NCI-H1048 (cell line): ENCODE data around the gene VAV2.
"Not testable (repeated sequence)": the region's sequence is repeated elsewhere in the genome, so short reads cannot be mapped to it uniquely, and the experiment has no call there.

ENCODE experiments used
- DNase-seq: peaks from one replicate; lab custom pipeline; 2025; lab: John Stamatoyannopoulos, UW

The VAV2 gene

GRCh38 chr9:133916159-133916541 is 76.0 kb downstream of the VAV2 start:
- no peak for DNase-seq

DNA sequence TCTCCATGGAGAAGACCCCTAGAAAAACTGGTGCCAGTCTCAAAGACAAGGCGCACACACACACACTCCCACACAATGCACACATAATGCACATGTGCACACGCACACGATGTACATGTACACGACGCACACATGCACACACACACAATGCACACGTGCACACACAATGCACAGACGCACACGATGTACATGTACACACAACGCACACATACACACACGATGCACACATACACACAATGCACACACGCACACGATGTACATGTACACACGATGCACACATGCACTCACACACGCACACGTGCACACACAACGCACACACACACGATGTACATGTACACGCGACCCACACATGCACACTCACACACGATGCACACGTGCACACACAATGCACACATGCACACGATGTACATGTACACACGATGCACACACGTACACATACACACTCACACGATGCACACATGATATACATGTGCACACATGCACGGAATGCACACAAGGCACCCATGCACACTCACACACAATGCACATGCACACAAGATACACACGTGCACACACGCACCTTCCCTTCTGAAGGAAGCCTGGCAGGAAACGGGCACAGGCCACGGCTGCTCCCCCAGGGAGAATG is 76.5 kb downstream of the VAV2 start:
- no peak for DNase-seq

- DNase-seq: no peak
Measured at GRCh38 chr9:133914442-133915342, 77.4 kb downstream of the VAV2 start.

- DNase-seq: no peak
Measured at GRCh38 chr9:133913571-133914369, 78.4 kb downstream of the VAV2 start.

DNA sequence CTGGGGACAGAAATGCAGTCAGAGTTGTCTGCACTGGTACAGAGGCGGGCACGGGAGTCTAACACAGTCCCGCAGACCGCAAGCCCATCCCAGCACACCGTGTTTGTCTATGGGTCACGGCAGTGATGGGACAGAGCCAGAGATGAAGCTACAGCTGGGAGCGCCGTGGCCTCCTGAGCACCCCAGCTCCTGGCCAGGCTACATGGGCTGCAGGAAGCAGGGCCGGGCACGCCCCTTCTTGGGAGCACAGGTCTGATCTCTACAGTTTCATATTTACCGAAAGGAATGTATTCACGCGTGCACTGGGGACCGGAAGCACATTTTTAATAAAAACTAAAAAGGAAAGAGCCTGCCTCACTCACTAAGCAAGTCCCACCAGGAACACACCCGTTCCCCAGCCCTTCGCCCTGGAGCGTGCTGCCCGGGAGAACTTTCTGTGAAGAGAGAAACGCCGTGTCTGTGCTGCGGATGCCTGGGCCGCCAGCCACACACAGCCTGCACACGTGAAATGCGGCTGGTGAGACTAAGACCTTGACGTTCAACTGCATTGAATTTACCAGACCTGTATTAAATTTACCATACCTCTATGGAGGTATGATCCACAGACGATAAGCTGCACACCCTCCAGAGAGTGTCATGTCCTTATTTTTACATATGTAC is 81.1 kb downstream of the VAV2 start:
- no peak for DNase-seq

- DNase-seq: no peak
Measured at GRCh38 chr9:133906932-133907910, 84.9 kb downstream of the VAV2 start.

- no peak for DNase-seq
Measured at GRCh38 chr9:133906218-133906617, 85.9 kb downstream of the VAV2 start.

- no peak for DNase-seq
Measured at GRCh38 chr9:133905493-133905892, 86.6 kb downstream of the VAV2 start.

GRCh38 chr9:133904346-133905090 is 87.6 kb downstream of the VAV2 start:
- no peak for DNase-seq

DNA sequence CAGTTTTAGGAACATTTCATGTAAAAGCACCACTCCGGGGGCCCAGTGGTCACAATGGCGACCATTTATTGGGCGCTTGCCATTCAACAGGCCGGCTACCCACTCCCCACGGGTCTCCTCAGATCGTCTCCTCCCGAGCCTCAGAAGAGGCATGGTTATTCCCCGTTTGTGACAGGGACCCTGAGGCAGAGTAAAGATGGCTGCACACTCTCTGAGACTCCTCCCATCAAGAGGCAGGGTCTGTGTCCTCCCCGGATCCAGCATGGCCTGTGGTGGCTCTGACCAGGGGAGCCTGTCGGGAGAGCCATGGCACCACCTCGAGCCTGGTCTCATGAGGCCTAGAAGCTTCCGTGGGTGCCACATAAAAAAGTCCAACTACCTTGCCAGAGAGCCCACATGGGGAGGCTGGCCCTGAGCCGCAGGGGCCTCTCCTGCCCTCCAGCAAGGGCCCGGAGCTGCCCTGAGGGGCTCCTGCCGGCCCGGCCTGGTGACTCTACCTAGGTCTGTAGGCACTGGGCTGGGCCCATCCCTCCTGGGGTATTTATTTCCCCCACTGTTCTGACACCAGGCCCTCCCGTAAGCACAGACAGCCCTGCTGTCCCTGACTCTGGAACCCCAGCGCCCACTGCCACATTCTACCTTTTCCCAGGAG is 90.8 kb downstream of the VAV2 start:
- no peak for DNase-seq

- DNase-seq: no peak
Measured at GRCh38 chr9:133897675-133898074, 94.4 kb downstream of the VAV2 start.

GRCh38 chr9:133896007-133896406 is 96.1 kb downstream of the VAV2 start:
- DNase-seq: not testable (repeated sequence)

- no peak for DNase-seq
Measured at GRCh38 chr9:133895335-133895734, 96.8 kb downstream of the VAV2 start.

GRCh38 chr9:133894377-133895321 is 97.5 kb downstream of the VAV2 start:
- no peak for DNase-seq

DNA sequence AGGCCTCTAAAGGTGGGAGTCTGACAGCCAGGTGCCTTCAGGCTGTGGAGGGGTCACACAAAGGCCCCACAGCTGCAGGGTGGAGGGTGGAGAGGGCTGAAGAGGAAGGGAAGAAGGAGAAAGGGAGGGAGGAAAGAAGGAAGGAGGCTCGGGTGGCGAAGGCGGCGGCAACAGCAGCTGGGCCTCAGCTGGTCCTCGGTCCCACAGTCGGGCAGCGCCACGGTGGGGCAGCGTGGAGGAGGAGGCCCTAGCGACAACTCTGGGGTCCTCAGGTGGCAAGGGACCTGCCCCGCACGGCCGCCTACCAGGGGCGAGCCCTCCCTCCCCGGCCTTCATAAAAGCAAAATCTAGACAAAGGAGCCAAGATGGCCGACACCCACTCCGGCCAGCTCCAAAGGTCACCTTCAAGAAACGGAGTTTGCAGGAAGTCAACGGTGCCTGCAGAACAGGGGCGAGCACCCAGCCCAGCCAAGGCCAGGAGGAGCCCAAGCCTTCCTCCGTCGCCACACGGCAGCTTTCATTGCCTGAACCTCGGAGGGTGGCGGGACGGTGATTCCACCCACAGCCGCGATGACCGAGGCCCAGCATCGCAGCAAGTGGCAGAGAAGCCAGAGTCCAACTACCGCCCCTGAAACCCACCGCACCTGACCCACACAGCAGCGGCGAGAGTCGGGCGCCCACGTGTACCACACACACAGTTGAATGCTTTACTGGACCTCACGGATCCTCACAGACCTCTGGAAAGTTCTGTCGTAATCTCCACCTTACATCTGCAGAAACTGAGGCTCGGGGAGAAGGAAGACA is 98.7 kb downstream of the VAV2 start:
- no peak for DNase-seq

GRCh38 chr9:133892193-133892920 is 99.8 kb downstream of the VAV2 start:
- no peak for DNase-seq

- DNase-seq: no peak
Measured at GRCh38 chr9:133891741-133892140, 100.4 kb downstream of the VAV2 start.
